ENCODE data around the gene HLCS. TPM values are rescaled to one million over a fixed set of nuclear protein-coding genes. Genes with fewer than 3 reads are reported as not detected.

Gene HLCS
- total RNA-seq, 2 donors from 2014 or later: 40.9 to 41.8 TPM

DNA sequence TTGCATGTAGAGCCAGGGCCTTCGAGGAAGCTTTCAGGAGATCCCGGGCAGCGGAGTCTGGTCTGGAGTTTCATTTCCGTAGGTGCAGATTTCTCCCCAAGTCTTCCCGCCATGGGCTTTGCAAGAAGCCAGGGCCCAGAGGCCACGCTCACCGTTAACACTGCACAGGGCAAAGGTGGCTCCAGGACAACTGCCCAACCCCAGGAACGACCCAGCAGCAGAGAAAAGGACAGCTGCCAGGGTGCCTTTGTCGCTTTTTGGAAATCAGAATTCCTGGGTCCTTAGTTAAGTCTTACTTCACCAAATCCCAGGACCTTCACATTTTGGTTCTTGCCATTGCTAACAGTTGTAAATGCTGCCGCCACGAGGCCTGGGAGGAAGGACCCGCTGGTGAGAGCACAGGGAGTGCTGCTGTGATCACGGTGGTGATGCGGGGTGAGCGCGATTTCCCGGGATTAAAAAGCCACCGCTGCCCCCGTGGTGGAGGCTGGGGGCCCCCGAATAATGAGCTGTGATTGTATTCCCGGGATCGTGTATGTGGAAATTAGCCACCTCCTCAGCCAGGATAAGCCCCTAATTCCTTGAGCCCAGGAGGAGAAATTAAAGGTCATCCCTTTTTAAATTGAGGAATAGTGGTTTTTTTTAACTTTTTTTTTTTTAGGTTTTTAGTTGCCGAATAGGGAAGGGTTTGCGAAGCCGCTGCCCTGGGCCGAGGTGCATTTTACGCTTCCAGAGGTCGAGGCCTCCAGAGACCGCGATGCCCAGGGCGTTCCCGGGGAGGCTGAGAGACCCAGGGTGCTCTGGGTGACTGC, 259.3 kb downstream of the HLCS start:
- WGBS: 23% methylated on average over 32 of the region's 32 CpGs
- TF ChIP-seq, protein P1, sequence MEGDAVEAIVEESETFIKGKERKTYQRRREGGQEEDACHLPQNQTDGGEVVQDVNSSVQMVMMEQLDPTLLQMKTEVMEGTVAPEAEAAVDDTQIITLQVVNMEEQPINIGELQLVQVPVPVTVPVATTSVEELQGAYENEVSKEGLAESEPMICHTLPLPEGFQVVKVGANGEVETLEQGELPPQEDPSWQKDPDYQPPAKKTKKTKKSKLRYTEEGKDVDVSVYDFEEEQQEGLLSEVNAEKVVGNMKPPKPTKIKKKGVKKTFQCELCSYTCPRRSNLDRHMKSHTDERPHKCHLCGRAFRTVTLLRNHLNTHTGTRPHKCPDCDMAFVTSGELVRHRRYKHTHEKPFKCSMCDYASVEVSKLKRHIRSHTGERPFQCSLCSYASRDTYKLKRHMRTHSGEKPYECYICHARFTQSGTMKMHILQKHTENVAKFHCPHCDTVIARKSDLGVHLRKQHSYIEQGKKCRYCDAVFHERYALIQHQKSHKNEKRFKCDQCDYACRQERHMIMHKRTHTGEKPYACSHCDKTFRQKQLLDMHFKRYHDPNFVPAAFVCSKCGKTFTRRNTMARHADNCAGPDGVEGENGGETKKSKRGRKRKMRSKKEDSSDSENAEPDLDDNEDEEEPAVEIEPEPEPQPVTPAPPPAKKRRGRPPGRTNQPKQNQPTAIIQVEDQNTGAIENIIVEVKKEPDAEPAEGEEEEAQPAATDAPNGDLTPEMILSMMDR (IDR thresholded peaks at IDR 0.05): no peak
- TF ChIP-seq POLR2A (IDR thresholded peaks at IDR 0.05) (no peak), POLR2AphosphoS5 (IDR thresholded peaks at IDR 0.05) (no peak)
- intact Hi-C loops (cut with DNase I): no loop called here
- H3K9me3 ChIP-seq: no peaks in the 10 kb centered on the region
- DNase-seq (ENCODE audit: low spot score): no peak
- H3K27me3 ChIP-seq (replicated peaks; ENCODE audit: insufficient read depth): peaks cover 10% of the 10 kb centered on the region
- H3K27ac ChIP-seq: no peak overlapping the region
- no peaks in the 10 kb centered on the region for H3K4me1 ChIP-seq (replicated peaks)
- no peaks in the 10 kb centered on the region for H3K36me3 ChIP-seq
- no peak overlapping the region for H3K4me3 ChIP-seq

DNA sequence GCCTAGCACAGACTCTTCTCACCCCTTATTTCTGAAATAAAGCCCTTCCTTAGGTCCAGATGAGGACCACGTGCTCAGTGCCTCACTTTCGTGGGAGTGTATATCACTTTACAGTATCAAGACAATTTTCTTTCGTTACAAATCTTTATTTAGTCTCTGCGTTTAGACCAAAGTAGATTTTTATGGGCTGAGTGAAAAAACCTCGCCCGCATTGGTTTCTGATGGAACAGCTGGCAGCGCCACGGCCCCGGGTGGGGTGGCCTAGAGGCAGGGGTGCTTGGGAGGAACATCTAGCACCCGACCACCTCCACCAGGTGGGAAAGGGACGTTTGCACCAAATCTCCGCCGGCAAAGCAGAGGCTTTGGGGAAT, 260.0 kb downstream of the HLCS start:
- H3K4me1 ChIP-seq (replicated peaks): no peaks in the 10 kb centered on the region
- no peaks in the 10 kb centered on the region for H3K9me3 ChIP-seq
- DNase-seq (ENCODE audit: low spot score): no peak
- TF ChIP-seq, protein P1 (IDR thresholded peaks at IDR 0.05): no peak
- TF ChIP-seq POLR2A (IDR thresholded peaks at IDR 0.05) (no peak), POLR2AphosphoS5 (IDR thresholded peaks at IDR 0.05) (no peak)
- H3K4me3 ChIP-seq: no peak overlapping the region
- 18% methylated on average over 13 of the region's 13 CpGs for WGBS
- H3K36me3 ChIP-seq: no peaks in the 10 kb centered on the region
- no peak overlapping the region for H3K27ac ChIP-seq
- H3K27me3 ChIP-seq (replicated peaks; ENCODE audit: insufficient read depth): peaks cover 10% of the 10 kb centered on the region
- intact Hi-C loops (cut with DNase I): no loop called here

DNA sequence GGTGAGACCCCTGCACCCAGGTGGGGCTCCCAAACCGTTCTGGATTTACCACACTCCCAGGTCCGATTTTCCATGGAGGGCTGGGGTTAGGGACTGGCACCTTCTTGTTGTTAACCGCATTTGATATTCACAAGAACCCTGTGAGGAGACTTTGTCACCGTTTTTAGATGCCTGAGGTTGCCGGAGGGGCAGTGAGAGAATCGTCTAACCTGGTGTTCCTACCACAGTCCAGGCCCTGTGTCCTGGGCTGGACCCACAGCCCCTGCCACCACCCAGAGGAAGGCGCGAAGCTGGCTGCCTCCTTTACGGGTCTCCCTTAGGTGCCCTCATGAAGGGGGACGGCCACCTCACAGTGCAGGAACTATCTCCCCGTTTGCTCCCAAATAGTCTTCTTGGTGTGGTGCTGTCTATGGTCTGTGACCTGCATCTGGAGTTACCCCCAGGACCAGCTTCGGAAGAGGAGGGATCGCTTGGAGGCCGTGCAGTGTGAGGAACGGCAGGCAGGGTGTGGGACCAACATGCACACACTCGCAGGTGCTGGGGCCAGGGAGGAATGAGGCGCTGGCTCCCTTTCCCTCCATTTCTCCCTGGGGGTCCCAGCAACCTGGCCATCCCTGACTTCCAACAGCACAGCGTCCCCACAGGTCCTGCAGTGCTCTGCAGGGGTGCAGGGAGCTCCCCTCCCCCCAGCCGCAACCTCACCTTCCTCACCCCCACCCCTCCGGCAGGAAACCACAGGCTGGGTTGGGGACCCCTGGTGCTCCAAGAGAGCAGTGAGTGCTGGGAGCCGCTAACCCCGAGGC, 260.6 kb downstream of the HLCS start:
- DNase-seq (ENCODE audit: low spot score): no peak
- TF ChIP-seq, protein P1 (IDR thresholded peaks at IDR 0.05): no peak
- no peak for TF ChIP-seq POLR2AphosphoS5 (IDR thresholded peaks at IDR 0.05)
- TF ChIP-seq POLR2A (IDR thresholded peaks at IDR 0.05): no peak
- no peak overlapping the region for H3K4me3 ChIP-seq
- H3K27me3 ChIP-seq (replicated peaks; ENCODE audit: insufficient read depth): peaks cover 10% of the 10 kb centered on the region
- intact Hi-C loops (cut with DNase I): no loop called here
- H3K9me3 ChIP-seq: no peaks in the 10 kb centered on the region
- WGBS: 12% methylated on average over 14 of the region's 22 CpGs
- H3K4me1 ChIP-seq (replicated peaks): no peaks in the 10 kb centered on the region
- no peak overlapping the region for H3K27ac ChIP-seq
- no peaks in the 10 kb centered on the region for H3K36me3 ChIP-seq

DNA sequence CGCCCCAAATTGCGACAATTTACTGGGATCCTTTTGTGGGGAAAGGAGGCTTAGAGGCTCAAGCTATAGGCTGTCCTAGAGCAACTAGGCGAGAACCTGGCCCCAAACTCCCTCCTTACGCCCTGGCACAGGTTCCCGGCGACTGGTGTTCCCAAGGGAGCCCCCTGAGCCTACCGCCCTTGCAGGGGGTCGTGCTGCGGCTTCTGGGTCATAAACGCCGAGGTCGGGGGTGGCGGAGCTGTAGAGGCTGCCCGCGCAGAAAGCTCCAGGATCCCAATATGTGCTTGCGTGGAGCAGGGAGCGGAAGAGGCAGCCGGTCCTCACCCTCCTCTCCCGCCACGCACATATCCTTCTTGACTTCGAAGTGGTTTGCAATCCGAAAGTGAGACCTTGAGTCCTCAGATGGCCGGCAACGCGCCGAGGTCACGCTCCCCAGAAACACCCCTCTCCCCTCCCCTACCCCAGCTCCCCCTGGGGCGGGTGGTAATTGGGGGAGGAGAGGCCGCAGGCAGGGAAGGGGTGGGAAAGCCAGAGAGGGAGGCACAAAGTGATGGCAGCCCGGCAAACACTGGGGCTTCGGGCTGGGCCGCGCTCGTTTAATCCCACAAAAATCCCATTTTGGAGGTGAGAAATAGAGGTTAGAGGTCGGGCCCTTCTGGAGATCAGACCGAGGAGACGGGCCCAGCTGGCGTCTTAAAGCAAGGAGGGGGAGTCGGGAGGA, 261.4 kb downstream of the HLCS start:
- no peak overlapping the region for H3K4me3 ChIP-seq

More for the DNA sequence above, 261.4 kb downstream of the HLCS start:
- intact Hi-C loops (cut with DNase I): no loop called here
- H3K27me3 ChIP-seq (replicated peaks; ENCODE audit: insufficient read depth): peaks cover 10% of the 10 kb centered on the region
- WGBS: 6% methylated on average over 35 of the region's 39 CpGs
- no peaks in the 10 kb centered on the region for H3K36me3 ChIP-seq
- H3K27ac ChIP-seq: no peak overlapping the region
- no peaks in the 10 kb centered on the region for H3K4me1 ChIP-seq (replicated peaks)
- TF ChIP-seq, protein P1 (IDR thresholded peaks at IDR 0.05): no peak
- TF ChIP-seq POLR2AphosphoS5 (IDR thresholded peaks at IDR 0.05): no peak
- no peak for TF ChIP-seq POLR2A (IDR thresholded peaks at IDR 0.05)
- no peaks in the 10 kb centered on the region for H3K9me3 ChIP-seq
- no peak for DNase-seq (ENCODE audit: low spot score)

All from prostate gland (tissue), 2 donors.